ENCODE results near the gene PARD3.

Gene PARD3

DNA sequence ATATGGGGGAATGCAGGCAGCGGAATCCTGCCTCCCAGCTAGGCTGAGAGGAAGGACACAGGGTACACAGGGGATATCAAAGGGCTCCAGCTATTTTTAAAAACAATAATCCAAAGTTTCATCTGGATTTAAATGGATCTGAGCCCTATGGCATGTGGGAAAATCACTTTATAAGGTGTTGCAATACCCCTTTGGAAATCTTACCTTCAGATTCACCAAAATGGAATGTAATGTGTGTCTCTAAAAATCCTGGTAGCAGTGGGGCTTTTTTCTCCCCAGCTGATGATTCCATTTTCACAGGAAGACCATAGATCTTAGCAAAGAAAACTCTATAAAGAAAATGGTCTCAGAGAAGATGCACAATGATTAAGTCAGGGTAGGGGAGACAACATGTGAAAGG lies 722.2 kb downstream of the PARD3 start:
- CTCF ChIA-PET: no interaction called here
- POLR2A ChIA-PET: no interaction called here
- no peak for DNase-seq (ENCODE audit: extremely low spot score)
- TF ChIP-seq BHLHE40 (IDR thresholded peaks at IDR 0.05; ENCODE audit: borderline replicate concordance) (no peak), ARNT (IDR thresholded peaks at IDR 0.05) (no peak), LEF1 (IDR thresholded peaks at IDR 0.05; ENCODE audit: borderline replicate concordance) (no peak), CTBP1 (IDR thresholded peaks at IDR 0.05; ENCODE audit: borderline replicate concordance) (no peak), NFRKB (IDR thresholded peaks at IDR 0.05) (no peak)

DNA sequence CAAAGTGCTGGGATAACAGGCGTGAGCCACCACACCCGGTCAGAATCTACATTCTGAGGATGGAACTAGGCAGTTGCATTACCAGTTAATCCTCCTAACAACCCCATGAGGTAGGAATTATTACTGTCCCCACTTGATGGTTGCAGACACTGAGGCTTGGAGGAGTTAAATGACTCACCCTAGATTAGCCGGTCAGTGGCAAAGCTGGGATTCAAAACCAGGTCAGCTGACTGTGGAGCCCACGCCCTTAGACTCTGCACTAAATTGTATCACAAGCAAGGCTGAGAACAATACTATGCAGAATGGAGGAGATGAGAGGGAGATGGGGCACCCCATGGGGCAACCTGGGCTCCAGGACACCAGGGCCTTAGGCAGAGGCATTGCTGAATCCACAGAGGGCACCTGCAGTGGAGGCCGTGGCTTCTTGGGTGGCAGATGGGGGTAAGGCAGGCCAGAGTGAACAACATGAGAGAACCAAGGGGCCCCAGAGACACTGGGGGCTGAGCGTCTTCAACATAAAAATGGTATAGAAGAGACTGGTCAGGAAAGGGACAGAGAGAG lies 723.4 kb downstream of the PARD3 start:
- TF ChIP-seq, protein P1, sequence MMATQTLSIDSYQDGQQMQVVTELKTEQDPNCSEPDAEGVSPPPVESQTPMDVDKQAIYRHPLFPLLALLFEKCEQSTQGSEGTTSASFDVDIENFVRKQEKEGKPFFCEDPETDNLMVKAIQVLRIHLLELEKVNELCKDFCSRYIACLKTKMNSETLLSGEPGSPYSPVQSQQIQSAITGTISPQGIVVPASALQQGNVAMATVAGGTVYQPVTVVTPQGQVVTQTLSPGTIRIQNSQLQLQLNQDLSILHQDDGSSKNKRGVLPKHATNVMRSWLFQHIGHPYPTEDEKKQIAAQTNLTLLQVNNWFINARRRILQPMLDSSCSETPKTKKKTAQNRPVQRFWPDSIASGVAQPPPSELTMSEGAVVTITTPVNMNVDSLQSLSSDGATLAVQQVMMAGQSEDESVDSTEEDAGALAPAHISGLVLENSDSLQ (IDR thresholded peaks at IDR 0.05): no peak
- no peak for DNase-seq (ENCODE audit: extremely low spot score)
- CTCF ChIA-PET: no interaction called here
- POLR2A ChIA-PET: no interaction called here

DNA sequence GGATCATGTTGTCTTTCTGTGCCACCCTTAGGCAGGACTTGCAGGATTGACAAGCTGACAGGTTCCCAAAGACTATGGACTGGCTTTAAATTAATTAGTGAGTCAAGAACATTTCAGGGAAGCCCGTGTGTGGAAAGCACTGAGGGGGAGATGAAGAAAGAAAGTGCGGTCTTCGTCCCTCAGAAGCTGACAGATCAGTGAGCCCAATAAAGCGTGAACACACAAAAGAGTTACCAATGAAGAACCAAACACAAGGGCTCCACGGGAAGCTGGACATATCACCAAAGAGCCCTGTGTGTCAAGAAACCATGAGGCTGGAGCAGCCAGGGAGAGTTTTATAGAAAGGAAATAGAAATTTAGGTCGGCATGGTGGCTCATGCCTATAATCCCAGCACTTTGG lies 725.8 kb downstream of the PARD3 start:
- POLR2A ChIA-PET: no interaction called here
- DNase-seq (ENCODE audit: extremely low spot score): no peak
- TF ChIP-seq CTBP1 (IDR thresholded peaks at IDR 0.05; ENCODE audit: borderline replicate concordance) (no peak), ELF4 (IDR thresholded peaks at IDR 0.05) (no peak), L3MBTL2 (conservative IDR thresholded peaks at IDR 0.05) (no peak), FOXA1 (IDR thresholded peaks at IDR 0.05) (no peak), TARDBP (IDR thresholded peaks at IDR 0.05) (no peak), LEF1 (IDR thresholded peaks at IDR 0.05; ENCODE audit: borderline replicate concordance) (no peak)
- TF ChIP-seq, protein P1 (IDR thresholded peaks at IDR 0.05): no peak
- CTCF ChIA-PET: no interaction called here

DNA sequence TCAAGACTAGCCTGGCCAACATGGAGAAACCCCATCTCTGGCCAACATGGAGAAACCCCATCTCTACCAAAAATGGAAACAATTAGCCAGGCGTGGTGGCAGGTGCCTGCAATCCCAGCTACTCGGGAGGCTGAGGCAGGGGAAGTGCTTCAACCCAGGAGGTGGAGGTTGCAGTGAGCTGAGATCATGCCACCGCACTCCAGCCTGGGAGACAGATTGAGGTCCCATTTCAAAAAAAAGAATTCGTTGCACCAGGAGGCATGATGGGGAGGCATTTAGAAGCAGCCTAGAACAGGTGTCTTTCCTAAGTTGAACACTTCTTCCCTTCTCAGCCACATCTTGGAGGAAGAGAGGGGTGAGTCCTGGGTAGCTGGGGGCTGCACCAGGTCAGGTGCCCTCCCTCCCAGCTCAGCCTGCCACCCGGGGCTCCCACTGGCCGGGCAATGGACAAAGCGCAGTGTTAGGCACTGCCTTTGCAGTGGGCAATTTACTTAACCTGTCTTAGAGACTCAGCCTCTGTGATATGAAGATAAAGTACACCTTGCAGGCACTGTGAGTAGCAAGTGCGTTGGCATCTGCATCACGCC lies 726.8 kb downstream of the PARD3 start:
- POLR2A ChIA-PET: no interaction called here
- CTCF ChIA-PET: no interaction called here
- DNase-seq (ENCODE audit: extremely low spot score): no peak
- TF ChIP-seq, protein P1 (IDR thresholded peaks at IDR 0.05): no peak
- no peak for TF ChIP-seq TARDBP (IDR thresholded peaks at IDR 0.05)
- no peak for TF ChIP-seq LEF1 (IDR thresholded peaks at IDR 0.05; ENCODE audit: borderline replicate concordance)
- no peak for TF ChIP-seq ZNF384 (IDR thresholded peaks at IDR 0.05)
- TF ChIP-seq SP1 (IDR thresholded peaks at IDR 0.05): no peak
- no peak for TF ChIP-seq FOXM1 (IDR thresholded peaks at IDR 0.05; ENCODE audit: borderline replicate concordance)
- no peak for TF ChIP-seq ARNT (IDR thresholded peaks at IDR 0.05)
- no peak for TF ChIP-seq FOXK2 (IDR thresholded peaks at IDR 0.05)
- TF ChIP-seq SUZ12 (IDR thresholded peaks at IDR 0.05): no peak
- no peak for TF ChIP-seq ELF4 (IDR thresholded peaks at IDR 0.05)
- no peak for TF ChIP-seq CTBP1 (IDR thresholded peaks at IDR 0.05; ENCODE audit: borderline replicate concordance)
- no peak for TF ChIP-seq HDGF (IDR thresholded peaks at IDR 0.05; ENCODE audit: borderline replicate concordance)
- TF ChIP-seq L3MBTL2 (conservative IDR thresholded peaks at IDR 0.05): no peak
- TF ChIP-seq NFRKB (IDR thresholded peaks at IDR 0.05): no peak
- no peak for TF ChIP-seq BHLHE40 (IDR thresholded peaks at IDR 0.05; ENCODE audit: borderline replicate concordance)
- TF ChIP-seq FOXA1 (IDR thresholded peaks at IDR 0.05): no peak

DNA sequence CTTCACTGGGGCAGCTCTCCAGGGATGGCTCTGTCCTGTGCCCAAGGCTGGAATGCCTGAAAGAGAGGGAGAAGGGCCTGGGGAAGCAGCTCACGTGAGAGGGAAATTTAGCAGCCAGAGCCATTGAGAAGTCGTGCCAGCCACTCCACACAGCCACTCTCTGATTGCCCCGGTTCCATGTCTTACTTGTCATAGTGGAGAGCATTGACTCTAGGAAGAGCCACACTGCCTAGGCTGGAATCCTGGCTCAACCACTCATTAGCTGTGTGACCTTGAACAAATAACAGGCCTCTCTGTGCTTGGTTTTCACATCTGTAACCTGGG lies 728.0 kb downstream of the PARD3 start:
- CTCF ChIA-PET: no interaction called here
- POLR2A ChIA-PET: no interaction called here
- DNase-seq (ENCODE audit: extremely low spot score): no peak
- TF ChIP-seq ELF4 (IDR thresholded peaks at IDR 0.05): no peak
- TF ChIP-seq SP1 (IDR thresholded peaks at IDR 0.05): no peak
- no peak for TF ChIP-seq FOXM1 (IDR thresholded peaks at IDR 0.05; ENCODE audit: borderline replicate concordance)

DNA sequence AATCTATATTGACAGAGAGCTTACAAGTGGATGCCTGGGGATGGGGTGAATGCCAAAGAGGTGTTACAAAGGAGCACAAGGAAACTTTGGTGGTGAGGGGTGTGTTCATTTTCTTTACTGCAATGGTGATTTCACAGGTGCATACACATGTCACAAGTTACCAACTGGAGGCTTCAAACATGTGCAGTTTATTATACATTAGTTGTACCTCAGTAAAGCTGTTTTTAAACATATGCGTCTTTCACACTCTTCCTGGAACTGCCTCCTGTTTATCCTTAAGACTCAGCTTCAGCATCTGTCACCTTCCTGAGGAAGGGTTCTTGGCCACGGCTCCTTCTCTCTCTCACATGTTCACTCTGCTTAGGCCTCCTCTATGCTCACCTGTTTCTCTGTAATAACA lies 731.5 kb downstream of the PARD3 start:
- CTCF ChIA-PET: no interaction called here
- POLR2A ChIA-PET: no interaction called here
- TF ChIP-seq TARDBP (IDR thresholded peaks at IDR 0.05): no peak
- no peak for TF ChIP-seq SP1 (IDR thresholded peaks at IDR 0.05)
- no peak for TF ChIP-seq FOXK2 (IDR thresholded peaks at IDR 0.05)
- TF ChIP-seq ARNT (IDR thresholded peaks at IDR 0.05): no peak
- TF ChIP-seq BHLHE40 (IDR thresholded peaks at IDR 0.05; ENCODE audit: borderline replicate concordance): no peak
- no peak for TF ChIP-seq NFRKB (IDR thresholded peaks at IDR 0.05)
- TF ChIP-seq, protein P1 (IDR thresholded peaks at IDR 0.05): no peak
- no peak for TF ChIP-seq FOXM1 (IDR thresholded peaks at IDR 0.05; ENCODE audit: borderline replicate concordance)
- no peak for TF ChIP-seq ELF4 (IDR thresholded peaks at IDR 0.05)
- no peak for TF ChIP-seq CTBP1 (IDR thresholded peaks at IDR 0.05; ENCODE audit: borderline replicate concordance)
- TF ChIP-seq LEF1 (IDR thresholded peaks at IDR 0.05; ENCODE audit: borderline replicate concordance): no peak
- TF ChIP-seq SUZ12 (IDR thresholded peaks at IDR 0.05): no peak
- no peak for DNase-seq (ENCODE audit: extremely low spot score)

DNA sequence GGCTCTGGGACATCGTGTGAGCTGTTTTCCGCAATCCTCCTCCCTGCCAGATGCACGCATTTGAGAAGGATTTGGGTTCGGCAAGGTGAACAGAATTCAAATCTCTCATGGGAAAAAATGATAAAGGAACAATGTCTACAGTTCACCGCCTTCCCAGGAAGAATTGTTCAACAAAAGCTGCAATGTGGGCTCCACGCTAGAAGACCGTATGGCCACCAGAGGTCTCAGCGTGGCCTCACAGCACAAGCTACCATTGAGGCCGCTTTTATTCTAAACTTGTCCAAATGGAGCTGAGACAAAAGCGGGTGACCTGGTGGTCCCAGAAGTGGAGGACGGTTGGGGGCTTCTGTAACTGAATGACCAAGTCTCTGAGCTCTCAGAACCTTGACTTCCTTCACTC lies 733.1 kb downstream of the PARD3 start:
- no peak for DNase-seq (ENCODE audit: extremely low spot score)
- ChIA-PET POLR2A (no interaction called here), CTCF (no interaction called here)
- TF ChIP-seq ZNF384 (IDR thresholded peaks at IDR 0.05) (no peak), FOXA1 (IDR thresholded peaks at IDR 0.05) (no peak), CTBP1 (IDR thresholded peaks at IDR 0.05; ENCODE audit: borderline replicate concordance) (no peak), TARDBP (IDR thresholded peaks at IDR 0.05) (no peak), NFRKB (IDR thresholded peaks at IDR 0.05) (no peak), FOXK2 (IDR thresholded peaks at IDR 0.05) (no peak), SUZ12 (IDR thresholded peaks at IDR 0.05) (no peak), ELF4 (IDR thresholded peaks at IDR 0.05) (no peak), SP1 (IDR thresholded peaks at IDR 0.05) (no peak), LEF1 (IDR thresholded peaks at IDR 0.05; ENCODE audit: borderline replicate concordance) (no peak), L3MBTL2 (conservative IDR thresholded peaks at IDR 0.05) (no peak), FOXM1 (IDR thresholded peaks at IDR 0.05; ENCODE audit: borderline replicate concordance) (no peak), BHLHE40 (IDR thresholded peaks at IDR 0.05; ENCODE audit: borderline replicate concordance) (no peak), HDGF (IDR thresholded peaks at IDR 0.05; ENCODE audit: borderline replicate concordance) (no peak), ARNT (IDR thresholded peaks at IDR 0.05) (no peak)
- TF ChIP-seq, protein P1 (IDR thresholded peaks at IDR 0.05): no peak
